Measurements from ENCODE around the gene COX14. TPM values are rescaled to one million over a fixed set of nuclear protein-coding genes. Genes with fewer than 3 reads are reported as not detected.

Gene COX14
- total RNA-seq, 1 experiment from 2014 or later, result 41.0 TPM

GRCh38 chr12:50106907-50107306 lies 5.1 kb upstream of the COX14 start:
- POLR2A ChIA-PET, result no interaction called here
- H3K36me3 ChIP-seq (ENCODE audit: control insufficient read depth in 1 of 2, insufficient read depth in 2 of 2, low read length in 2 of 2), result no peaks in the 10 kb centered on the region
- no peaks in the 10 kb centered on the region for H3K9me3 ChIP-seq (ENCODE audit: control insufficient read depth in 1 of 2, insufficient read depth in 1 of 2, low read depth in 1 of 2, low read length in 2 of 2)
- RAD21 ChIA-PET (ENCODE audit: low non-redundant PET in 1 of 2, low total read pairs in 2 of 2, uncharacterized antibody in 2 of 2, unreplicated experiment in 2 of 2), result no interaction called here
- H3K4me1 ChIP-seq (ENCODE audit: control insufficient read depth in 1 of 2, insufficient read depth in 2 of 2, low read length in 2 of 2), result peaks cover 25 to 31% of the 10 kb centered on the region in 2 experiments
- H3K9me2 ChIP-seq (ENCODE audit: insufficient read depth), result no peaks in the 10 kb centered on the region
- H3K79me2 ChIP-seq (ENCODE audit: insufficient read depth, low read length), result no peaks in the 10 kb centered on the region
- no peaks in the 10 kb centered on the region for H3K27me3 ChIP-seq (ENCODE audit: insufficient read depth, low read length)
- H4K20me1 ChIP-seq (ENCODE audit: insufficient read depth), result no peaks in the 10 kb centered on the region
- intact Hi-C loops (cut with micrococcal nuclease), result no loop called here
- CTCF ChIA-PET, result interaction anchor here (1.0 kb wide), 1 partner anchor 140 kb away, joined by 3 read pairs; no protein-coding TSS in a partner anchor
- no TSS peak for BruUV-seq (replicated peaks)
- ATAC-seq (no peak), DNase-seq (ENCODE audit: low read depth, low spot score) (no peak)
- H3K27ac ChIP-seq (ENCODE audit: low read depth, low read length), result no peak overlapping the region
- H3K4me3 ChIP-seq (replicated peaks in 1 of 2; ENCODE audit: low read depth in 1 of 2, low read length in 2 of 2), result no peak overlapping the region
- no peak overlapping the region for H3K9ac ChIP-seq (ENCODE audit: low read length)
- H3K4me2 ChIP-seq (ENCODE audit: low read length), result no peak overlapping the region
- TF ChIP-seq ZNF274 (IDR thresholded peaks at IDR 0.05; ENCODE audit: low read depth, low read length), result no peak
- no peak for TF ChIP-seq ATF3 (IDR thresholded peaks at IDR 0.05)
- no peak for TF ChIP-seq ZBTB33 (IDR thresholded peaks at IDR 0.05; ENCODE audit: extremely low read depth, insufficient replicate concordance, low read length)
- no peak for TF ChIP-seq EZH2 (IDR thresholded peaks at IDR 0.05)
- no peak for TF ChIP-seq CTCF (IDR thresholded peaks at IDR 0.05 in 2 of 3, conservative IDR thresholded peaks at IDR 0.05 in 1 of 3; ENCODE audit: borderline replicate concordance in 1 of 3, insufficient read depth in 1 of 3, low read depth in 2 of 3, low read length in 2 of 3)
- TF ChIP-seq RAD21 (IDR thresholded peaks at IDR 0.05; ENCODE audit: low read depth), result no peak
- no peak for TF ChIP-seq REST (IDR thresholded peaks at IDR 0.05; ENCODE audit: low read depth)
- TF ChIP-seq SP1 (IDR thresholded peaks at IDR 0.05; ENCODE audit: low read depth), result no peak
- no peak for TF ChIP-seq CEBPB (IDR thresholded peaks at IDR 0.05; ENCODE audit: low read depth)
- TF ChIP-seq SIN3A (IDR thresholded peaks at IDR 0.05; ENCODE audit: low read depth), result no peak
- no peak overlapping the region for H2AFZ ChIP-seq (ENCODE audit: low read depth, low read length, poor library complexity, severe bottlenecking)

Data from HCT116 (cell line).